NCI-H774 (cell line): ENCODE measurements around the gene ATG5.

Source experiments
- DNase-seq: peaks from one replicate; lab custom pipeline; 2025; lab: John Stamatoyannopoulos, UW

The ATG5 gene

DNA sequence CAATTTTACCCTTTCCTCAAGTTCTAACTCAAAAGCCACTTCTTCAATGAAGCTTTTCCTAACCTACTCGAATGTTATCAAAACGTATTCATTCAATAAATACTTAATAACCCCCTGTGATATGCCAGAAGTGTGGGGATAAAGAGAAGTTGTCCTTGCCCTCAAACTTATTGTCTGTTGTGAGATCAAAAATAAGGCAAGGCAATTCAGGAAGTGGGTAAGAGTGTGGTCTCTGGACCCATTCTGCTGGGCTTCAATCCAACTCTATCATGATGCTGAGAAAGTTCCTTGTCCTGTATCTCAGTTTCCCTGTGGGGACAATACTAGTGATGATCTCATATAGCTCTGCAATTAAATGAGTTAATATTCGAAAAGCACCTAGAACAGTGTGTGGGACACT lies 146.7 kb downstream of the ATG5 start:
- no peak for DNase-seq

DNA sequence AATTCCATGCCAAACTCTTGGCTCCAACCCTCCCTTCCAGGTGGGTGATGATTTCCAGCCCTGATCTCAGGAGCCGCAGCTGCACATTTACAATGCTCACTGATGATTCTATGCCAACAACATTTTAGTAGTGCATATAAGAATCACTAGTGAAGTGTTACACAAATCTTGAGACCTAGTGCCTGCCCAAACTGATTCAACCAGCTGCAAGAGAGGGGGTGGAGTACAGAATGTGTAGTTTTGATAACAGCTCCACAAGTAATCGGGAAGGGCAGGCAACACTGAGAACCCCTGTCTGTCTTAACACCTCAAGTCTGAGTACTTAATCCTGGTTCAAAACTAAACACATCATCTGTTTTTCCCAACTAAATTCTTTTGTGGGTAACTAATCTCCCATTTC lies 147.8 kb downstream of the ATG5 start:
- no peak for DNase-seq

DNA sequence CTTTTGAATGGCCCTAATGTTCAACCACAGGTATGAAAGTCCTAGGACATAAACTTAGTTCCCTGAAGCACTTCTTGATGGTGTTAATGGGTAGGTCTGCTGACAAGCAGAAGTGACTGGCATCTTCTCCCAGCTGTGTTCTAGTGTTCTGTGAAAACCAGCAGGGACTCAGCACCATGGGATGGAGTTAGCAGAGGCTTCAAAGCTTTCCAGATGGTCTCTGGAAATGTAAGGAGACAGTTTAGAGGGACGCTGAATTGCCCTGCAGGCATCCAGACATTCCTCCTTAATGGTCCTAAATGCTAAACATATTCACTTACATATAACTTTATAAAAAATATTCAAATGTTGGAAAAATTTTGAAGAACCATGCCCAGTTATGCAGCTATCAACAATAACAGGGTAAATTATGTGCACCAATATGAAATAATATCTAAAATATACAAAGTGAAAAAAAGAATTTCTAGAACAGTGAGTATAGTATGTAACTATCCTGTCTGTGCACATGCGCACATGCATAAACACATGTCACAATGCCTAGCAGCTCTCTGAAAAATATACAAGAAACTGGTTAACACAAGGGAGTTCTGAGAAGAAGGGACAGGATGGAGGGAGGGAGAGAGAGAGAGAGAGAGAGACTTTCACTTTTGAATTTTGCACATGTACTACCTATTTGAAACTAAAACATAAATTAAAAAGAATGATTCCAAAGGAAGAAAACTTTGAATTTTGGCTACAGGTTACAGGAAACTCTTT lies 152.3 kb downstream of the ATG5 start:
- no peak for DNase-seq

DNA sequence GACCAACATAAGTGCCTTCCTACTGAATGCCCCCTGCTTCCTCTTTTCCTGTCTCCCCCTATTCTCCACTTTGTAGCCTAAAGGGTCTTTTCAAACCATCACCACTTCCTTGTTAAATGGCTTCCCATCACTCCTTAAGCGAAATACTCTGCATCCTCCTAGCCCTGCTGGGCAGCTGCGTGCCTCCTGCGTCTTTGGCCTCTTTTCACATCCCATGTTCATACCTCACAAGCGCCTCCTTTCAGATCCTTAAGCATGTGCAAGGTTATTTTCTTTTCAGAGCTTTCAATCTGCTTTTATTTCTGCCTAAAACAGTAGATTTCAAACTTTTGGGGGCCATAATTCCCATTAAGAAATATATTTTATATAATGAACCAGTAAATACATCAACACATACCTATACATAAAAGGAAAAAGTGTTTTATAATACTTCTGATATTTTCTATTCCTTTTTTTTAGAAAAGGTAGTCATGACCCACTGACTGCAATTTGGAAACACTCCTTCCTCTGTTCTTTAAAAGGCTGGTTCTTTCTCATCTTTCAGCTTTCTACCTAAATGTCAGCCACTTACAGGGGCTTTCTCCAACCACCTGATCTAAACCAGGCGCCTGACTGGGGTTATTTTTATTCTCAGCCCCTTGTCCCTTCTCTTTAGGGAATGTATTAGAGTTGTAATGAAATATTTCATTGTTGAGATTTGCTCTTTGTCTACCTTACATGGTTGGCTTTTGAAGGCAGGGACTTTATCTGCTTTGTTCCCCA lies 155.3 kb downstream of the ATG5 start:
- no peak for DNase-seq

DNA sequence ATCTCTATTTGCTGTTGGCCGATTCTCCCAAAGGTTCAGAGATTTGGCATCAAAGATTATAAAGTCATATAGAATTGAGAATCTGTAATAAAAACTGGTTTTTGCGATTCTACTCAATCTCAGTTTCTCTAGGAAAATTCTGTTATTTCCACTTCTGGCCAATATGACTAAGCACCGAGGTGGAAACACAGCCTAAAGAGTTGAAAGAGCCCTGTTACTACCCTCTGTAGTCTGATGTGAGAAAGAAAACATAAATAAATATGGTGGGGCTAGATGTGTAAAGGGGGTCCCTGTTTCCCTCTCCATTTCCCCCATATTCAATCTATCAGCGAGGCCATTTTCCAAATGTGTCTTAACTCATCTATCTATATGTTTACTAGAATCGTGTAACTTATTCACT lies 156.0 kb downstream of the ATG5 start:
- DNase-seq: no peak

DNA sequence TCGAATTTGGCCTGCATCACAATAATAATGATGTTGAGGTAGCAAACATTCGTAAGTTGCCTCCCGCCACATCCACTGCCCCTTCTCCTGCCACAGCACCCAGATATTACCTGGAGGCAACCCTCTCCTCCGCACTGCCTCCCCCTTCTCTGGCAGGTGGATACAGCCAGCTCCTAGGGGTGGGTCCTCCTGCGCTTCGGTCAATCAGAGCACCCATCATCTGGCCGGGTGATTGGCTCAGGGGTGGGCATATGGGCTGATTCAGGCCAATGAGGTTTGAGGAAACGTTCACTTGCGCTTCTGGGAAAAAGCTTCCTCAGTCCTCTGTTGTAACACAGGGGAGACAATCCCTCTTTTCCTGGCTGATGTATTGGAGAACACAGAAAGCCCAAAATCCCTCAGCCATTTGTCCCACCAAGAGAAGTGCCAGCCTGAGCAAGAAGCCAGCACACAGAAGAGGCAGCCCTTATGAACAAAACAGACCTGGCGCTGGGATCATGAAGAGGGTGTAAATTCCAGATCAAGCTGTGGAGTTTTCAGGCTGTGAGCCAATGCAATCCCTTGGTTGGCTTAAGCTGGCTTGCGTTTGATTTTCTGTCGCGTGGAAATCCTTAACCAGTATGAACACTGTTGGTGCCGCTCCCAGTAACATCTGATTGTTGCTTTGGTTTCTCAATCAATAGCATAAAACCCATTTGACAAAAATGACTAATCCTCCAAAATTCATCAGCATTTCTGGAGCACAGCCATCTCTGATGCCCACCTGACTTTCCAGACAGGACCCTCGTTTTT lies 157.3 kb downstream of the ATG5 start:
- no peak for DNase-seq

DNA sequence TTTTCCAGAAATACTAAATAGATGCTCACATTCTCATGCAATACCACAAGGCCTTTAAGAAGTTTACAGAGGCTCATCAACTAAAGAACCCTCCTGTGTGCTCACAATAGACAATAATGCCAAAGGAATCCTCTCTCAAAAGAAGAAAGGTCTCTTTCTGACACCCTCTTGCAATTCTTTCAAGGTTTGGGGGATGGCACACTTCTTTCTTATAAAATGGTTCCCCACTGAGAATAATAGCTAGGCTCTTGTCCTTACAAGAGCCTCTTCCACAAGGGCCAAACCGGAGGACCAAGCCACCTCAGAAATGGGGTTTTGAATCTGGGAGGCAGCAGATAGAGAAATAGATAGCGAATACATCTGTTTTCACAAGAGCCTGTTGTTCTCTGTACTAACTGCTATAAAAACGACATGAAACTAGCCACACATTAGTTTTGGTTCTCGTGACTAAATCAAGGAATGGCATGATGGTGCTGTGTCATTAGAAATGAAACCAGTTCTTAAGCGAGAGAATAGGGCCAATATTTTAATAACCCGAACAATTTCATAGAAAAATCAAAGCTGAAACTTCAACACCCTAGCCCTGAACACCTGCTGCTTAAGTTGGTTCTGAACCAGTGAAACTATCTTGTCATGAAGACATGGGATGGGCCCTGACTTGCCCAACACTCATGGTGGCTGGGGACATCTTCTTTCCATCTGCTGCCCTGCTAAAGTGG lies 158.3 kb downstream of the ATG5 start:
- no peak for DNase-seq

DNA sequence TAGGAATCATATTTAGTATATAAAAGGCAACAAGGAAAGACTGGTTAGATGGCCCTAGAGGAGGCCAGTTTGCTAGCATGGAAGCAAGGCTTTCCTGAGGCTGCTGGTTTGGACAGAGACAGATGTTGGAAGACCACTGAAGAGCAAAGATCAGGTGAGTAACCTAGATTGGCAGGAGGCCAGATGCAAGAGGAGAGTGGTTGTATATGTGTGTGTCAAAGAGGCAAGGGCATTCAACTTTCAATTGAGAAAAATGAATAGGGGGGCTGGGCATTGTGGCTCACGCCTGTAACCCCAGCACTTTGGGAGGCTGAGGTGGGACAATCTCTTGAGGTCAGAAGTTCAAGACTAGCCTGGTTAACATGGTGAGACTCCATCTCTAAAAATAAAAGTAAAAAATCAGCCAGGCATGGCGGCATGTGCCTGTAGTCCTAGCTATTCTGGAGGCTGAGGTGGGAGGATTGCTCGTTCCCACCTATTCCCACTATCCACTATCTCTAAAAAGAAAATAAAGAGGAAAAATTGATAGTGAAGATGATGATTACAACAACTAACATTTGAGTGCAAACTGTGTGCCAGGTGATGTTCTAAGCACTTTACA lies 159.6 kb downstream of the ATG5 start:
- DNase-seq: no peak

DNA sequence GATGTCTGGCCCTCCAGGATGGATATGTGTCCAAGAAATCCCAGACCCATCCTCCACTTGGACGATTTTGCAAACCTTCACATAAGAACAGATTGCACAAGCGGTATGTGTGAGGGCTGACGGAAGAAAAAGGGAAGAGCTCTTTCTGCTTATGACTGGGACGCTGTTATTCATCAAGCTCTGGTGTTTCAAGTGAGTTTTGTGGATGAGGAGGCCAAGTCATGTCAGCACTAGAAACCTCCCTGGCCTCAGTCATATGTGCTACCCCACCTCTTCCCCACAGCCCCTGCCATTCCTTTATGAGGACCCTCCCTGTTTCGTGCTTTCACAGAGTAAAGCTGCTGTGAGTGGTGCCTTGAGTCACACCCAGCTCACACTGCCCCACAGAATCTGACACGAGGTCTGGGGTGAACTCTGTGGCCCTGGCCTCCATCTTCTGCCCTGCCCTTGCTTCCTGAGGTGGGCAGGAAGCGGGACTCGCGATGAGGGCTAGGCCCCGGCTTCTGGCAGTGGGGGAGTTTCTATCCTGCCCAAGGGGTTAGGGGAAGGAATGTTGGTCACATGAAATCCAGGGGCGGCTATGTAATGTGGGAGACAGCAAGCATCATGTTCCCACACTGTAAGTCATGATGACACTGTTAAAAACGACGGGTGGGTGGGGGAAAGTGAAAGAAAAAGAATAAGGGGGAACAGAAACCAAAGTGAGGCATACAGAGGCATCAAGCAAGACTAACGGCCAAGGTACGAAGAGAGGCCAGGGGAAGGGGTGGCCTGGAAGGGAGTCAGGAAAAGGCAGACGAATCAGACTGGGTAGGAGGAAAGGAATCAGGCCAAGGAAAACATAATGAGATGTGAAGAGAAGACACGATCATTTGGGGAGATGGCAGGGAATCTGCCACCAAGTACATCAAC lies 161.3 kb downstream of the ATG5 start:
- no peak for DNase-seq

DNA sequence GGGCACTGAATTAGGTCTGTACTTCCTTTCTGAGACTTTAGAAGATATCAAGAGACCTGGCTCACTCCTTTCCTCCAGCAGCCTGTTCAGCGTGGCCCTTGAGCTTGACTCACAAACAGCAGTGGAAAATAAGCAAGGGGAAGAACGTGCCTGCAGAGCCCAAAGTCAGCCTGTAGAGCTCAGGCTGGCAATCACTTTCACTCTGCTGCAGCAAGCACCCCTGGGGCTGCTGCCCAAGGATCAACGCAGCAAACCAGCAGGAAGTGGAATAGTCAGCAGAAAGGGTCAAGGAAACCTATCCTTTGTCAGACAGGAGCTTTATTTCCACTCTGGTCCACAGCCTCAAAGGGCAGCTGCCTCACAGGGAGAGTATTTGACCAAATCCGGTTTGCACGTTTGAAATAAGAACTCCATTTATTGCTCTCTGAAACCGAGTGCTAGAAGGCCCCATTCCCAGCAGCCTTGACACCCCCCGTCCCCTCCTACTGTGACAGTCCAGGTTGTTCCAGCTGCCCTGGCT lies 162.1 kb downstream of the ATG5 start:
- no peak for DNase-seq

DNA sequence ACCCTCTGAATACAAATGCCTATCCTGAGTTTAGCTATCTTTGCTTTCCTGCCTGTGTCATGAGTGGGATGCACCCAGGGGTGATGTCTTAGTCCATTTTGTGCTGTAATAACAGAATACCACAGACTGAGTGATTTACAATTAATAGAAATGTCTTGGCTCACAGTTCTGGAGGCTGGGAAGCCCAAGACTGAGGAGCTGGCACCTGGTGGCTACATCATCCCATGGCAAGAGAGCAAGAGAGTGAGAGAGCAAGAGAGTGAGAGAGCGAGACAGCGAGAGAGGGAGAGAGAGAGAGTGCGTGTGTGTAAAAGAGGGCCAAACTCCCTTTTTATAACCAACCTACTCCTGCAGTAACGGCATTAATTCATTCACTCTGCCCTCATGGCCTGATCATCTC lies 162.6 kb downstream of the ATG5 start:
- DNase-seq: no peak

DNA sequence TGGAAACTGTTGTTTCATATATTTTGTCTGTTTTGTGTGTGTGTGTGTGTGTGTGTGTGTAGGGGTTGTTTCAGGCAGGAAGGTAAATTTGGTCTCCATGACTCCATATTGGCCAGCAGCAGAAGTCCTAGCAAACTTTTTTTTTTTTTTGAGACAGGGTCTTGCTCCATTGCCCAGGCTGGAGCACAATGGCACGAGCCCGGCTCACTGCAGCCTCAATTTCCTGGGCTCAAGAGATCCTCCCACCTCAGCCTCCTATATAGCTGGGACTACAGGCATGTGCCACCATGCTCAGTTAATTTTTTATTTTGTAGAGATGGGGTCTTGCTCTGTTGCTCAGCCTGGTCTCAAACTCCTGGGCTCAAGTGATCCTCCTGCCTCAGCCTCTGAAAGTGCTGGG lies 163.7 kb downstream of the ATG5 start:
- no peak for DNase-seq

DNA sequence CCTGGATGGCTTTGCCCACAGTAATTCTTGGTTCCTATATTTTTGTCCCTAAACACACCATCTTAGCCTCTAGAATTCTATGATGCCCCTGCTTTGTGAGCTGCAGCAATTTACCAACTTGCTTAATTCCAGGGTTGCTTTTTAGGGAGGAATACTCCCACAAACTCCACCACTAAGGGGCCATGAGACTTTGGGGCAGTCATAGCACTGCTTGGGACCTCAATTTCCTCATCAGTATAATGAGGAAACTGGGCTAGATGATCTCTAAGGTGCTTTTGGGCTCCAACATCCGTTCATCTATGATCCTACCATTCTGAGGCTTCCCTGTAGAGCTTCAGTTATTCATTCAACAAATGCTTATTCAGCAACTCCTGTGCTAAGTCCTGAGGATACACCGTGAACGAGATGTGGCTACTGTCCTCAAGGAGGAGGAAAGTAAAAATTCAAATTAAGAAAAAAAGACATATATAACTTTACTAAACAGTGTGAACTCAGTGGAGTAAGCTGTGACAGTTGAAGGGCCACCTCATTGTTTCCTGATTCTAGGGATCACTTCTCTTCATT lies 164.2 kb downstream of the ATG5 start:
- no peak for DNase-seq

DNA sequence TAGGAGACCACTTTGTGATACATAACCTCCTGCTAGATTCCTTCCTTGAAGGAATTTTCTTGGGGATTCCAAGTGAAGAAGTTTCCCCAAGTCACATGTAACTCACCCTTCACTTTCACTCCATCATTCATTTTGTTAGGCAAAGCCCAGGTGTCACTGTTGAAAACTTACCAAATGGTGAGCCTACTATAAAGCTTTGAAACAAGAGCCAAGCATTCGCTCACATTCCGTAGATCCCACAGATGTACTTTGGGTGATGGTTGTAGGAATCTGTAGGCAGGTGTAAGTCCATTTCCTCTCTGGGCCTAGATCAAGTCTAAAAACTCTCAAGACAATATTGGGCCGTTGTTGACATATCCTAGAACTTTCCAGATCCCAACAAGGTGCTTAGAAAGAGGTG lies 165.4 kb downstream of the ATG5 start:
- no peak for DNase-seq

DNA sequence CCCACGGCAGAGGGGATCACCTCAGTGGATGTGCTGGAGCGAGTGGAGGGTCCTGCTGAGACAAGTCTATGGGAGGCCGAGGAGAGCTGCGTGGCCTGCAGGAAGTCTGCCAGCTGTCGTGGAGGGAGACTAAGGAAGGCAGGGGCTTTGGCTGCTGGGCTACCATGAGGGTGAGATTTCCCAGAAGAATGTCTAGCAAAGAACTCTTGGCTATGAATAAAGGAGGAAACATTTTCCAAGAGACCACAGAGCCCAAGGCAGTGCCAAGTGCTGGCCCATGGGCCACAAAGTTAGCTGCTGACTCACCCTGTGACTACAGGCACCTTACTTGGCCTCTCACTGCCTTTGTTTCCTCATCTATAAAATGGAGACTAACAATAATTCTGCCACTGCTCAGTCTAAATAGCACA lies 166.0 kb downstream of the ATG5 start:
- no peak for DNase-seq

DNA sequence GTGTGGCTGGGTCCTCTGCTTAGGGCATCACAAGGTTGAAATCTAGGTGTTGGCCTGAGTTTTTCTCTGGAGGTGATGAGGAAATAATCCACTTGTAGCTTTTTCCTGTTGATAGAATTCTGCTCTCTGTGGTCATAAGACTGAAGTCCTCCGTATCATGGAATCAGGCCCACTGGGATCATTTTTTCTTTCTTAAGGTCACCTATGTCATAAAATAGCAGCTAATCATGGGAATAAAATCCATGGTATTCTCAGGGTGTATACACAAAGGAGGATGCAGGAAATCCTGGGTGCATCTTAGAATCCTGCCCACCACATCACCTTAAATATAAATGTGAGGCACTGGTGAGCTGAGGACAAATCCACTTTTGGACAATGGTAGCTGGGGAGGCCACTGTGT lies 166.7 kb downstream of the ATG5 start:
- DNase-seq: no peak

DNA sequence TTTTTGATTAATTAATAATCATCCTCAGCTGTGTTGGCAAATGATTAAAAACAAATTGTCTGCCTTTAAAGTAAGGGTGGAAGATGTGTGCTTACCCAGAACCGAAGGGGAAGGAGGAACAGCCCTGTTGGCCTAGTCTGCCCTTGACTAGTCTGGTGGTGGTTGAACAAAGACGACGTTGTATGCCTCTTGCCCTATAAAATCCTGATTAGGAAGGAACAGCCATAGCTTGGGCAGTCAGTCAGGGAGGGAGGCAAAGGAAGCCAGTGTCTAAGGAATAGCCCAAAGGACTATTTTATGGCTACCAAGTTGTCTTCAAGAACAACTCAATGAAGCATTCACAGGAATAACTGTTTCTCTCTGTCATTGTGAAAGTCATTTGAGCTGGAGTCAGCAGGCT lies 168.7 kb downstream of the ATG5 start:
- no peak for DNase-seq

DNA sequence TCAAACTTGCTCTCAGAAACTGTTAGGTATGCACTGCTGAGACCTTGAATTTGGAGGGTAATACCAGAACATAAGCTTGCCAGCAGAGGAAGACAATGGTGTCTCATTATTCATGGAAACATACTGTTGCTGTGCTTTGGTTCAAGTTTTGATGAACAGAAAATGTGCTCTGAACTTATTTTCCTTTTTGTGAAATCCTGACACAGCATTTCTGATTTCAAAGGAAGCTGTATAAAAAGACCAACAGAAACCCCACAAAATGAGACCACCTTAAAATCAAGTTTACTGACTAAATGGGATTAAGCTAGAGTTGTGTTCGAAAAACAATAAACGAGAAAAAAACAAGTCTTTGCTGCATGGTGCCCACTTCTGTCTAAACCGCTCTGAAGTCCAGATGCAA lies 169.1 kb downstream of the ATG5 start:
- no peak for DNase-seq

DNA sequence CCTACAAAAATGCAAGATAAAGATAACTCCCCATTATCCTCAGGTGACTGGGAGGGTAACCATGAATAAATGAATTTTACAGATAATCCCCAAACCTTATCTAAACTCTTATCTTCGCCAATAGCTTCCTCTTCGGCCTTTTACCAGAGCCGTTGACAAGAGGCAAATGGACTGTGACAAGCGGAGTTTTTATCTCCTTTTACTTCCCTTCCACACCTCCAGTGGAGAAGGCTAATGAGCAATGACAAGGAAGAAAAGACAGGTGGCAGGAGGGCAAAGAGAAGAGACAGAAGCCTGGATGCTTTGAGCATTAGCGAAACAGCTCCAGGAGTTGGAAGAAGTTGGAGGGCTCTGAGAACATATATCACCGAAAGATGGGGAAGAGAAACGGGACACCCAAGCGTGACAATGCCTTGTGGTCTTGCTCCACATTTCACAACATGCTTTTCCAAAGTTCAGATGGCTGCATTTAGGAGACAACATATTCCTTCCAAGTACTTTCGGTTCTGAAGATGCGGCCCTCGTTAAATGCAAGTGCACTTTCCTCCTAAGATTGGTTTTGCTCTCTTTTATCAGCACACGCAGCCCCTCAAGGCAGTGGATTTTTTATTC lies 170.2 kb downstream of the ATG5 start:
- no peak for DNase-seq

DNA sequence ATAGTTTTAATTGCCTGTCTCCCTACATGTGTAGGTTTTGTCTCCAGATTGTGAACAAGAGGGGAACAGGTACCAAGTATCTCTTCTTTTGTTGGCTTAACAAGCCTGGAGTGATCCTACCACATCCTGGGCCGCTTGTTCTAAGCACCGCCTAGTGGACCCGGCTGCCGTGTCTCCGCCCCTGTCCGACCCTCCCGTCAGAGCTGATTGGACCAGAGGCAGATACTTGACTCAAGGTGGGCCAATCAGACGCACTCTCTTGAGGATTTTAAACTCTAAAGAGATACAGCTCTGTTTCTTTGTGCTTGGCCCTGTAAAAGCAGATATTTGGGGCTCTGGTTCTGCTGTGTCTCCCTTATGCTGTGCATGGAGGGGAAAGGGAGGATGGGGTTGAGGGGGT lies 171.2 kb downstream of the ATG5 start:
- DNase-seq: no peak
